Stomach (tissue), 9 donors: ENCODE results near the gene SLC17A2. TPM values are rescaled to one million over a fixed set of nuclear protein-coding genes. Genes with fewer than 3 reads are reported as not detected.

ENCODE experiments used
- DNase-seq, 2 donors: peaks; one replicate each; pipeline versions ENCODE4 v3.0.0 to v3.0.0-alpha.2; 2013 to 2019
- H3K27ac ChIP-seq, 5 donors: fragments of 200-600 bp in 4 of 5; sonication (generic) in 4 of 5; one replicate each; pipeline ENCODE4 v1.5.1; 2013 to 2019; ENCODE audit warnings: mild to moderate bottlenecking in 1 of 5, moderate library complexity in 1 of 5
- H3K27me3 ChIP-seq, 3 donors: fragments of 200-600 bp; sonication (generic); one replicate each; pipeline ENCODE4 v1.5.1; 2017 to 2019; ENCODE audit warnings: mixed run types in 1 of 3
- H3K36me3 ChIP-seq, 4 donors: fragments of 200-600 bp; sonication (generic); 1 replicate in 3 of 4; 2 replicates in 1 of 4; pipeline ENCODE4 v1.5.1; 2016 to 2019
- H3K4me1 ChIP-seq, 4 donors: fragments of 200-600 bp; sonication (generic); one replicate each; pipeline ENCODE4 v1.5.1; 2016 to 2019
- H3K4me3 ChIP-seq, 4 donors: fragments of 200-600 bp; sonication (generic) in 3 of 4; one replicate each; pipeline ENCODE4 v1.5.1; 2016 to 2019; ENCODE audit warnings: mild to moderate bottlenecking in 1 of 4
- H3K9me3 ChIP-seq, 4 donors: fragments of 200-600 bp; sonication (generic); one replicate each; pipeline ENCODE4 v1.5.1; 2016 to 2019
- CTCF ChIP-seq, 7 experiments: fragments of 450-650 bp in 4 of 7; fragments of 200-600 bp in 3 of 7; sonication (generic) in 3 of 7; IDR thresholded peaks; one replicate each; pipeline ENCODE4 v1.5.1; 2016 to 2019; ENCODE audit warnings: antibody characterized with exemption in 7 of 7, control low read depth in 2 of 7, mild to moderate bottlenecking in 1 of 7
- EP300 ChIP-seq: sonication (generic); formaldehyde crosslinking; IDR thresholded peaks from one replicate; pipeline ENCODE4 v1.6.1; 2017; ENCODE audit warnings: antibody characterized with exemption
- POLR2A ChIP-seq, 4 donors: fragments of 450-650 bp; IDR thresholded peaks; one replicate each; pipeline ENCODE4 v1.6.1; 2016; ENCODE audit warnings: antibody characterized with exemption in 4 of 4, control low read depth in 2 of 4, mild to moderate bottlenecking in 1 of 4, moderate library complexity in 1 of 4
- POLR2AphosphoS5 ChIP-seq, 3 donors: sonication (generic); formaldehyde crosslinking; IDR thresholded peaks; one replicate each; pipeline ENCODE4 v1.6.1; 2016; ENCODE audit warnings: antibody characterized with exemption in 3 of 3
- WGBS, 5 donors: extraction: QIAGEN DNeasy Blood & Tissue Kit in 3 of 5; methylation state at CpG; one replicate each; pipeline versions ENCODE4 v1.1.5 to v1.1.7; 2013 to 2018; 5-methylcytosine and 5-hydroxymethylcytosine counted together
- intact Hi-C: fragments of 100-400 bp; cut with DNase I; formaldehyde crosslinking; loops from one replicate; pipeline ENCODE4 v1.15.1; 2023; ENCODE audit warnings: low total_unique reads
- polyA plus RNA-seq, 3 donors: library from polyadenylated mRNA; stranded (reverse); fragments of 200-250 nt; gene quantifications; one replicate each; pipeline ENCODE4 v1.2.3, GENCODE V29; 2013
- total RNA-seq, 5 donors: library from RNA; depleted of rRNA; stranded (reverse); fragments of >200 nt; gene quantifications; one replicate each; pipeline versions ENCODE4 v1.1.0 to v1.2.3, GENCODE V29; 2014 to 2016
- donor health status: healthy with polysubstance abuse.
- donor health status: Bipolar disorder and iron deficiency.
- donor health status: healthy.

Gene SLC17A2
- total and polyA plus RNA-seq, 8 donors: not detected

- Histone ChIP-seq H3K4me3 (no peak overlapping the region), H3K36me3 (no peaks in the 10 kb centered on the region), H3K4me1 (no peaks in the 10 kb centered on the region), H3K27me3 (no peaks in the 10 kb centered on the region), H3K27ac (no peak overlapping the region), H3K9me3 (no peaks in the 10 kb centered on the region)
- TF ChIP-seq POLR2A (IDR thresholded peaks at IDR 0.05): no peak
- no peak for TF ChIP-seq CTCF (IDR thresholded peaks at IDR 0.05)
- TF ChIP-seq POLR2AphosphoS5 (IDR thresholded peaks at IDR 0.05): no peak
- TF ChIP-seq EP300: no peak
- 76 to 89% (median 84%) methylated on average over 2 of the region's 2 CpGs for WGBS, 5 donors
- no peak for DNase-seq
- intact Hi-C loops: no loop called here
Measured at GRCh38 chr6:25922301-25922700, 8.2 kb downstream of the SLC17A2 start.

- H3K9me3 ChIP-seq: no peaks in the 10 kb centered on the region
- H3K27ac ChIP-seq: no peak overlapping the region
- no peak overlapping the region for H3K4me3 ChIP-seq
- no peaks in the 10 kb centered on the region for H3K27me3 ChIP-seq
- H3K36me3 ChIP-seq: no peaks in the 10 kb centered on the region
- no peak for DNase-seq
- TF ChIP-seq POLR2AphosphoS5 (IDR thresholded peaks at IDR 0.05): no peak
- TF ChIP-seq EP300: no peak
- TF ChIP-seq CTCF (IDR thresholded peaks at IDR 0.05): no peak
- TF ChIP-seq POLR2A (IDR thresholded peaks at IDR 0.05): no peak
- intact Hi-C loops: no loop called here
- H3K4me1 ChIP-seq: no peaks in the 10 kb centered on the region
Measured at GRCh38 chr6:25921525-25922203, 8.8 kb downstream of the SLC17A2 start.

GRCh38 chr6:25919657-25920056, 10.8 kb downstream of the SLC17A2 start:
- no peaks in the 10 kb centered on the region for H3K4me1 ChIP-seq

GRCh38 chr6:25918083-25918683, 12.3 kb downstream of the SLC17A2 start:
- H3K4me1 ChIP-seq: no peaks in the 10 kb centered on the region
- H3K9me3 ChIP-seq: no peaks in the 10 kb centered on the region
- intact Hi-C loops: no loop called here
- no peaks in the 10 kb centered on the region for H3K36me3 ChIP-seq
- H3K27me3 ChIP-seq: no peaks in the 10 kb centered on the region
- H3K27ac ChIP-seq: no peak overlapping the region
- H3K4me3 ChIP-seq: no peak overlapping the region
- 68 to 78% (median 76%) methylated on average over 5 of the region's 5 CpGs for WGBS, 5 donors
- no peak for DNase-seq
- TF ChIP-seq POLR2AphosphoS5 (IDR thresholded peaks at IDR 0.05) (no peak), EP300 (no peak), CTCF (IDR thresholded peaks at IDR 0.05) (no peak), POLR2A (IDR thresholded peaks at IDR 0.05) (no peak)

More at GRCh38 chr6:25919657-25920056, 10.8 kb downstream of the SLC17A2 start:
- no peaks in the 10 kb centered on the region for H3K9me3 ChIP-seq
- intact Hi-C loops: no loop called here
- H3K4me3 ChIP-seq: no peak overlapping the region
- H3K27ac ChIP-seq: no peak overlapping the region
- TF ChIP-seq POLR2AphosphoS5 (IDR thresholded peaks at IDR 0.05): no peak
- TF ChIP-seq CTCF (IDR thresholded peaks at IDR 0.05): no peak
- no peak for TF ChIP-seq EP300
- no peak for TF ChIP-seq POLR2A (IDR thresholded peaks at IDR 0.05)
- WGBS, 5 donors: 64 to 89% (median 86%) methylated on average over 2 to 5 of the region's 5 CpGs
- H3K36me3 ChIP-seq: no peaks in the 10 kb centered on the region
- DNase-seq: no peak
- no peaks in the 10 kb centered on the region for H3K27me3 ChIP-seq
